OCI-LY7 (cell line): ENCODE measurements around the gene TCF12. TPM values are rescaled to one million over a fixed set of nuclear protein-coding genes. Genes with fewer than 3 reads are reported as not detected.

Experiments used
- BruUV-seq: library from RNA; stranded (reverse); fragments of 400-500 nt; replicated peaks from 2 replicates; lab custom pipeline; 2021; lab: Mats Ljungman, UMichigan
- CTCF ChIA-PET: fragments of 300-600 bp; sonication (Branson Sonifier 250); formaldehyde crosslinking; loops from one replicate; lab custom pipeline; 2022; ENCODE audit warnings: antibody characterized with exemption; ENCODE audit not compliant: unreplicated experiment; lab: Charles Lee
- POLR2A ChIA-PET: fragments of 300-600 bp; sonication (Branson Sonifier 250); formaldehyde crosslinking; loops from one replicate; lab custom pipeline; 2022; ENCODE audit warnings: antibody characterized with exemption; lab: Charles Lee
- DNase-seq: peaks from one replicate; pipeline ENCODE4 v3.0.0-alpha.2; 2015; ENCODE audit warnings: low spot score
- H2AFZ ChIP-seq: fragments of 200-600 bp; sonication (generic), shearing (Covaris generic); 2 replicates; pipeline ENCODE4 v1.6.1; 2014; ENCODE audit warnings: mild to moderate bottlenecking, antibody characterized with exemption, low read length, moderate library complexity
- H3K27ac ChIP-seq: fragments of 200-600 bp; sonication (generic); 2 replicates; pipeline ENCODE4 v1.5.1; 2014; ENCODE audit warnings: mixed run types, low read depth, mild to moderate bottlenecking, moderate library complexity, low read length, inconsistent platforms; ENCODE audit not compliant: poor library complexity, severe bottlenecking
- H3K36me3 ChIP-seq: fragments of 200-600 bp; sonication (generic); 2 replicates; pipeline ENCODE4 v1.6.1; 2014; ENCODE audit warnings: mild to moderate bottlenecking, antibody characterized with exemption, low read length, moderate library complexity, mixed read lengths; ENCODE audit not compliant: insufficient read depth
- H3K4me1 ChIP-seq: fragments of 200-600 bp; sonication (generic); 2 replicates; pipeline ENCODE4 v1.5.1; 2014; ENCODE audit warnings: mild to moderate bottlenecking, low read length; ENCODE audit not compliant: insufficient read depth, poor library complexity, severe bottlenecking
- H3K4me2 ChIP-seq: fragments of 200-600 bp; sonication (generic); 2 replicates; pipeline ENCODE4 v1.6.1; 2014; ENCODE audit warnings: mild to moderate bottlenecking, low read length
- H3K4me3 ChIP-seq: fragments of 200-600 bp; sonication (generic); 2 replicates; pipeline ENCODE4 v1.5.1; 2014; ENCODE audit warnings: mild to moderate bottlenecking, low read depth, low read length; ENCODE audit not compliant: poor library complexity, severe bottlenecking
- H3K79me2 ChIP-seq: fragments of 200-600 bp; sonication (generic); 2 replicates; pipeline ENCODE4 v1.6.1; 2016; ENCODE audit warnings: low read depth, mild to moderate bottlenecking, low read length, moderate library complexity, mixed read lengths; ENCODE audit not compliant: insufficient read depth
- H3K9me2 ChIP-seq: fragments of 200-600 bp; sonication (generic); 2 replicates; pipeline ENCODE4 v1.6.1; 2016; ENCODE audit warnings: mild to moderate bottlenecking, low read length, mixed read lengths; ENCODE audit not compliant: insufficient read depth
- H3K9me3 ChIP-seq: fragments of 200-600 bp; sonication (generic); 2 replicates; pipeline ENCODE4 v1.6.1; 2014; ENCODE audit warnings: mild to moderate bottlenecking, mixed run types, low read length, mixed read lengths
- H4K20me1 ChIP-seq: fragments of 200-600 bp; sonication (generic); 2 replicates; pipeline ENCODE4 v1.6.1; 2014; ENCODE audit warnings: mild to moderate bottlenecking, antibody characterized with exemption, low read length, moderate library complexity, mixed read lengths; ENCODE audit not compliant: insufficient read depth
- EZH2phosphoT487 ChIP-seq: fragments of 200-600 bp; sonication (generic); IDR thresholded peaks from 2 replicates; pipeline ENCODE4 v1.6.1; 2018; ENCODE audit warnings: low read depth, borderline replicate concordance, mild to moderate bottlenecking, mixed run types, antibody characterized with exemption, low read length, moderate library complexity, mixed read lengths
- intact Hi-C: fragments of 100-400 bp; cut with micrococcal nuclease; formaldehyde crosslinking; loops from one replicate; pipeline ENCODE4 v1.10.0; 2022; ENCODE audit not compliant: unreplicated experiment
- total RNA-seq, 2 experiments: library from RNA; depleted of rRNA in 1 of 2; stranded (reverse); fragments of >200 nt in 1 of 2; shearing (Covaris generic) in 1 of 2; gene quantifications; 2 replicates each; pipeline ENCODE4 v1.2.3, GENCODE V29; 2014 to 2022
- TF ChIP-seq, protein P1 (sequence below): fragments of 200-600 bp; sonication (generic); conservative IDR thresholded peaks from 2 replicates; pipeline ENCODE4 v1.5.1; 2014; ENCODE audit warnings: mild to moderate bottlenecking, antibody characterized with exemption, low read length, moderate library complexity, mixed read lengths

Gene TCF12
- total RNA-seq, 2 experiments from 2014 or later: 51.6 to 139 TPM

DNA sequence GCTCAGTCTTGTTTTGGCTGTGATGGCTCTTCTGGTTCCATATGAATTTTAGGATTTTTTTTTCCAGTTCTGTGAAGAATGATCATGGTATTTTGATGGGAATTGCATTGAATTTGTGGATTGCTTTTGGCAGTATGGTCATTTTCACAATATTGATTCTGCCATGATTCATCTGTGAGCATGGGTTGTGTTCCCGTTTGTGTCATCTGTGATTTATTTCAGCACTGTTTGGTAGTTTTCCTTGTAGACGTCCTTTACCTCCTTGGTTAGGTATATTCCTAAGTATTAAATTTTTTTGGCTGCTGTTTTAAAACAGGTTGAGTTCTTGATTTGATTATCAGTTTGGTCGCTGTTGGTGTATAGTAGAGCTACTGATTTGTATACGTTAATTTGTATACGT lies 18.5 kb downstream of the TCF12 start:
- BruUV-seq: no TSS peak
- H3K9me3 ChIP-seq: no peaks in the 10 kb centered on the region
- peaks cover 36% of the 10 kb centered on the region for H3K36me3 ChIP-seq
- peaks cover 2% of the 10 kb centered on the region for H4K20me1 ChIP-seq
- H3K4me1 ChIP-seq: peaks cover 4% of the 10 kb centered on the region
- no peak overlapping the region for H3K27ac ChIP-seq
- ChIA-PET CTCF (no interaction called here), POLR2A (interaction anchor here (0.7 kb wide), 1 partner anchor 32 kb away, joined by 3 read pairs; no protein-coding TSS in a partner anchor)
- intact Hi-C loops: no loop called here
- no peaks in the 10 kb centered on the region for H3K9me2 ChIP-seq
- no peak for TF ChIP-seq EZH2phosphoT487
- TF ChIP-seq, protein P1, sequence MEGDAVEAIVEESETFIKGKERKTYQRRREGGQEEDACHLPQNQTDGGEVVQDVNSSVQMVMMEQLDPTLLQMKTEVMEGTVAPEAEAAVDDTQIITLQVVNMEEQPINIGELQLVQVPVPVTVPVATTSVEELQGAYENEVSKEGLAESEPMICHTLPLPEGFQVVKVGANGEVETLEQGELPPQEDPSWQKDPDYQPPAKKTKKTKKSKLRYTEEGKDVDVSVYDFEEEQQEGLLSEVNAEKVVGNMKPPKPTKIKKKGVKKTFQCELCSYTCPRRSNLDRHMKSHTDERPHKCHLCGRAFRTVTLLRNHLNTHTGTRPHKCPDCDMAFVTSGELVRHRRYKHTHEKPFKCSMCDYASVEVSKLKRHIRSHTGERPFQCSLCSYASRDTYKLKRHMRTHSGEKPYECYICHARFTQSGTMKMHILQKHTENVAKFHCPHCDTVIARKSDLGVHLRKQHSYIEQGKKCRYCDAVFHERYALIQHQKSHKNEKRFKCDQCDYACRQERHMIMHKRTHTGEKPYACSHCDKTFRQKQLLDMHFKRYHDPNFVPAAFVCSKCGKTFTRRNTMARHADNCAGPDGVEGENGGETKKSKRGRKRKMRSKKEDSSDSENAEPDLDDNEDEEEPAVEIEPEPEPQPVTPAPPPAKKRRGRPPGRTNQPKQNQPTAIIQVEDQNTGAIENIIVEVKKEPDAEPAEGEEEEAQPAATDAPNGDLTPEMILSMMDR: no peak
- no peak overlapping the region for H2AFZ ChIP-seq
- H3K4me2 ChIP-seq: no peak overlapping the region
- H3K79me2 ChIP-seq: peaks cover 48% of the 10 kb centered on the region
- no peak overlapping the region for H3K4me3 ChIP-seq
- DNase-seq: no peak

DNA sequence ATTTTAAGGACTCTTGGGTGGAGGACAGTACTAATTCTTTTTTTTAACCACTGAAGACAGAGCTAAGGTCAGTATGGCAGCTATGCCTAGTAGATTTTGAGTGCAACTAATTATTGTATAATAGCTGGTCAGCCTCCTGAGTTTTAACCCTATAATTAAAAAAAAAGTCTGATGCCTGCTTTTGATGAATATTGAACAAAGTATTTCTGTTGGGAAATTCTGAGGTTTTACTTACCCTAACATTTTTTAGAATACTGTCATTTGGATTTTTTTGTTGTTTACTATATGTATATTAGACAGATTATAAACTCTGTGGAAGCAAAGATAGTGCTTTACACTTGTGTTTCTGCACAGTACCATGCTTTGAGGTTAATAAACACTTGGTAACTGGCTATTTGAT lies 20.8 kb downstream of the TCF12 start:
- TF ChIP-seq EZH2phosphoT487: no peak
- TF ChIP-seq, protein P1: no peak
- ChIA-PET POLR2A (interaction anchor here (0.7 kb wide), 1 partner anchor 527 kb away, joined by 4 read pairs; no protein-coding TSS in a partner anchor), CTCF (no interaction called here)
- no peak for DNase-seq
- peaks cover 30% of the 10 kb centered on the region for H3K36me3 ChIP-seq
- no peak overlapping the region for H3K4me3 ChIP-seq
- intact Hi-C loops: no loop called here
- no peaks in the 10 kb centered on the region for H3K4me1 ChIP-seq
- peaks cover 4% of the 10 kb centered on the region; the same call in 1 of the 2 replicates for H4K20me1 ChIP-seq
- no peak overlapping the region for H3K4me2 ChIP-seq
- H3K9me3 ChIP-seq: no peaks in the 10 kb centered on the region; the same call in 1 of the 2 replicates
- H3K9me2 ChIP-seq: no peaks in the 10 kb centered on the region
- no peak overlapping the region for H2AFZ ChIP-seq
- no TSS peak for BruUV-seq
- H3K27ac ChIP-seq: no peak overlapping the region
- peaks cover 55% of the 10 kb centered on the region for H3K79me2 ChIP-seq

DNA sequence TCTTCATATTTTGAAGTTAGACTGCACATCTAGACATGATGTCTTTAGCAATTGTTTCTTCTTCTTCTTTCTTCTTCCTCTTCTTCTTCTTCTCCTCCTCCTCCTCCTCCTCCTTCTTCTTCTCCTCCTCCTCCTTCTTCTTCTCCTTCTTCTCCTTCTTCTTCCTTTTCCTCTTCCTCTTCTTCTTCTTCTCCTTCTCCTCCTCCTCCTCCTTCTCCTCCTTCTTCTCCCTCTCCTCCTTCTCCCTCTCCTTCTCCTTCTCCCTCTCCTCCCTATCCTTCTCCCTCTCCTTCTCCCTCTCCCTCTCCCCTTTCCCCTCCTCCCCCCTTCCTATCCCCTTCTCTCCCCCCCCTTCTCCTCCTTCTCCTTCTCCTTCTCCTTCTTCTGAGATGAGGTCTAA lies 21.9 kb downstream of the TCF12 start:
- peaks cover 30% of the 10 kb centered on the region for H3K36me3 ChIP-seq
- H2AFZ ChIP-seq: no peak overlapping the region
- TF ChIP-seq, protein P1: no peak
- TF ChIP-seq EZH2phosphoT487: no peak
- no peaks in the 10 kb centered on the region for H3K9me2 ChIP-seq
- H3K27ac ChIP-seq: no peak overlapping the region
- H4K20me1 ChIP-seq: peaks cover 4% of the 10 kb centered on the region; the same call in 1 of the 2 replicates
- no peak overlapping the region for H3K4me2 ChIP-seq
- no peaks in the 10 kb centered on the region for H3K4me1 ChIP-seq
- intact Hi-C loops: no loop called here
- no peak for DNase-seq
- ChIA-PET CTCF (no interaction called here), POLR2A (interaction anchor here (0.6 to 0.7 kb wide), 3 partner anchors 39 to 171 kb away, joined by 3 to 4 read pairs (median 3); no protein-coding TSS in a partner anchor)
- no peak overlapping the region for H3K4me3 ChIP-seq
- H3K79me2 ChIP-seq: peaks cover 66% of the 10 kb centered on the region
- peaks cover 10% of the 10 kb centered on the region for H3K9me3 ChIP-seq
- BruUV-seq: no TSS peak
